Kidney (tissue), 14 donors: ENCODE data around the gene PHYHD1. TPM values are rescaled to one million over a fixed set of nuclear protein-coding genes. Genes with fewer than 3 reads are reported as not detected.
A peak's percentile ranks its signal among the peaks of the same experiment; 100 is the strongest.

Experiments used
- DNase-seq, 5 donors: peaks; one replicate each; pipeline ENCODE4 v3.0.0-alpha.2; 2013 to 2020
- FAIRE-seq: peaks from 2 replicates; lab custom pipeline; 2012; peaks lifted over from hg19 to GRCh38; lab: Jason Lieb, UNC
- H3K27ac ChIP-seq, 2 donors: one replicate each; pipeline ENCODE4 v1.7.0; 2013; ENCODE audit warnings: low read depth in 2 of 2, low read length in 2 of 2, inconsistent platforms in 1 of 2
- H3K27me3 ChIP-seq: one replicate; pipeline ENCODE4 v1.7.1; 2013; ENCODE audit warnings: low read length, inconsistent platforms; ENCODE audit not compliant: control insufficient read depth, insufficient read depth
- H3K36me3 ChIP-seq, 3 donors: one replicate each; pipeline versions ENCODE4 v1.7.0 to v1.7.1; 2013; ENCODE audit warnings: low read length in 3 of 3, control low read depth in 1 of 3, inconsistent platforms in 1 of 3; ENCODE audit not compliant: insufficient read depth in 3 of 3, control insufficient read depth in 2 of 3
- H3K4me1 ChIP-seq, 3 donors: one replicate each; pipeline versions ENCODE4 v1.7.0 to v1.7.1; 2013; ENCODE audit warnings: low read length in 3 of 3, inconsistent platforms in 1 of 3, low read depth in 1 of 3; ENCODE audit not compliant: control insufficient read depth in 2 of 3, insufficient read depth in 2 of 3
- H3K4me3 ChIP-seq, 3 donors: one replicate each; pipeline versions ENCODE4 v1.7.0 to v1.8.1; 2013; ENCODE audit warnings: low read length in 3 of 3, control low read depth in 1 of 3, inconsistent platforms in 1 of 3
- H3K9ac ChIP-seq, 3 donors: one replicate each; pipeline versions ENCODE4 v1.7.0 to v1.7.1; 2013; ENCODE audit warnings: low read length in 3 of 3, control low read depth in 1 of 3, inconsistent platforms in 1 of 3
- H3K9me3 ChIP-seq, 3 donors: one replicate each; pipeline versions ENCODE4 v1.7.0 to v1.7.1; 2013; ENCODE audit warnings: low read length in 3 of 3, control low read depth in 1 of 3, inconsistent platforms in 1 of 3; ENCODE audit not compliant: control insufficient read depth in 2 of 3, insufficient read depth in 1 of 3
- intact Hi-C: fragments of 100-400 bp; cut with DNase I; formaldehyde crosslinking; loops from one replicate; pipeline ENCODE4 v1.11.1; 2022
- polyA plus RNA-seq: library from polyadenylated mRNA; stranded (reverse); fragments of 350-450 nt; fragmentation: Illumina TruSeq; extraction: RNeasy Lipid Tissue Mini Kit (QIAGEN cat#74804); gene quantifications from one replicate; pipeline ENCODE4 v1.2.3, GENCODE V29; 2014; ENCODE audit warnings: low read depth, low replicate concordance; ENCODE audit not compliant: insufficient read depth
- total RNA-seq: library from RNA; stranded (reverse); fragmentation: NEBNext Ultra II Directional; extraction: Animal tissue kit (Norgen Biotek cat#: 25700); gene quantifications from one replicate; pipeline ENCODE4 v1.2.1, GENCODE V29; 2021
- TF ChIP-seq, protein P1 (sequence below): IDR thresholded peaks from 3 replicates; pipeline ENCODE4 v1.5.1; 2012; ENCODE audit warnings: mild to moderate bottlenecking, moderate library complexity, borderline replicate concordance; ENCODE audit not compliant: insufficient read depth; ENCODE audit errors: extremely low read depth
- donor health status: control.
- donor health status: control.
- donor health status: control.
- donor health status: control.
- donor health status: control.
- donor health status: DM: yes; HTN: yes; CAD: no.
- donor health status: Normal renal cell carcinoma (clear cell type).

The PHYHD1 gene
- total and polyA plus RNA-seq, 2 donors from 2014 or later: 59.0 to 122 TPM

DNA sequence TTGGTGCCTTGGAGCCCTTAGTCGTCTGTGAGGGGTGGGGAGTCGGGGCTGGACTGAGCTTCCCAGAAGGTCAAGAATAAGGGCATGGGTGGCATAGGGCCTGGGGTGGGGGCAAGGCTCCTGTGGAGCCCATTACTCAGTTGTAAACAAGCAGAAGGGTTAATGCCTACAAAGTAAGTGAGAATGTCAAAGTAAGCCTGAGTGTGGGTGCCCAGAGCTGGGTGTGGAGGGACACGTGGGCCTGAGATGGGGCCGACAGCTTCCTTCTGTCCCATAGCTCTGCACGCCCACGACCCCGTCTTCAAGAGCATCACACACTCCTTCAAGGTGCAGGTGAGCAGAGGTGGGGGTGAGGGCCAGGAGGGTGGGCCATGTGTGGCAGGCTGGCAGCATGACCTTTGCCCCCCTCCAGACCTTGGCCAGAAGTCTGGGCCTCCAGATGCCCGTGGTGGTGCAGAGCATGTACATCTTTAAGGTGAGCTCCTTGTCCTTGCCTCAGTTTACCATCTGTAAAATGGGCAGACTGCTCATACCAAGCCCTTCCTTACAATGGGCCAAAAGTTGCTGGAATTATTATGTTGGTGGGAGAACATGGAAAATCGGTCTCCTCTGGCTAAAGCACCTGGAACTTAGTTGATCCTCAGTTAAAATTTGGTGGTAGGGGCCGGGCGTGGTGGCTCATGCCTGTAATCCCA, 15.5 kb downstream of the PHYHD1 start:
- intact Hi-C loops: no loop called here
- Histone ChIP-seq H3K27ac (no peak overlapping the region), H3K9me3 (no peaks in the 10 kb centered on the region), H3K36me3 (no peaks in the 10 kb centered on the region), H3K4me1 (peaks cover 0 to 3% (median 0%) of the 10 kb centered on the region in 3 donors), H3K9ac (no peak overlapping the region), H3K27me3 (no peaks in the 10 kb centered on the region), H3K4me3 (no peak overlapping the region)
- peak in 2 of 5 donors; percentile 31 to 56 for DNase-seq
- FAIRE-seq: no peak
- TF ChIP-seq, protein P1, sequence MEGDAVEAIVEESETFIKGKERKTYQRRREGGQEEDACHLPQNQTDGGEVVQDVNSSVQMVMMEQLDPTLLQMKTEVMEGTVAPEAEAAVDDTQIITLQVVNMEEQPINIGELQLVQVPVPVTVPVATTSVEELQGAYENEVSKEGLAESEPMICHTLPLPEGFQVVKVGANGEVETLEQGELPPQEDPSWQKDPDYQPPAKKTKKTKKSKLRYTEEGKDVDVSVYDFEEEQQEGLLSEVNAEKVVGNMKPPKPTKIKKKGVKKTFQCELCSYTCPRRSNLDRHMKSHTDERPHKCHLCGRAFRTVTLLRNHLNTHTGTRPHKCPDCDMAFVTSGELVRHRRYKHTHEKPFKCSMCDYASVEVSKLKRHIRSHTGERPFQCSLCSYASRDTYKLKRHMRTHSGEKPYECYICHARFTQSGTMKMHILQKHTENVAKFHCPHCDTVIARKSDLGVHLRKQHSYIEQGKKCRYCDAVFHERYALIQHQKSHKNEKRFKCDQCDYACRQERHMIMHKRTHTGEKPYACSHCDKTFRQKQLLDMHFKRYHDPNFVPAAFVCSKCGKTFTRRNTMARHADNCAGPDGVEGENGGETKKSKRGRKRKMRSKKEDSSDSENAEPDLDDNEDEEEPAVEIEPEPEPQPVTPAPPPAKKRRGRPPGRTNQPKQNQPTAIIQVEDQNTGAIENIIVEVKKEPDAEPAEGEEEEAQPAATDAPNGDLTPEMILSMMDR: no peak

DNA sequence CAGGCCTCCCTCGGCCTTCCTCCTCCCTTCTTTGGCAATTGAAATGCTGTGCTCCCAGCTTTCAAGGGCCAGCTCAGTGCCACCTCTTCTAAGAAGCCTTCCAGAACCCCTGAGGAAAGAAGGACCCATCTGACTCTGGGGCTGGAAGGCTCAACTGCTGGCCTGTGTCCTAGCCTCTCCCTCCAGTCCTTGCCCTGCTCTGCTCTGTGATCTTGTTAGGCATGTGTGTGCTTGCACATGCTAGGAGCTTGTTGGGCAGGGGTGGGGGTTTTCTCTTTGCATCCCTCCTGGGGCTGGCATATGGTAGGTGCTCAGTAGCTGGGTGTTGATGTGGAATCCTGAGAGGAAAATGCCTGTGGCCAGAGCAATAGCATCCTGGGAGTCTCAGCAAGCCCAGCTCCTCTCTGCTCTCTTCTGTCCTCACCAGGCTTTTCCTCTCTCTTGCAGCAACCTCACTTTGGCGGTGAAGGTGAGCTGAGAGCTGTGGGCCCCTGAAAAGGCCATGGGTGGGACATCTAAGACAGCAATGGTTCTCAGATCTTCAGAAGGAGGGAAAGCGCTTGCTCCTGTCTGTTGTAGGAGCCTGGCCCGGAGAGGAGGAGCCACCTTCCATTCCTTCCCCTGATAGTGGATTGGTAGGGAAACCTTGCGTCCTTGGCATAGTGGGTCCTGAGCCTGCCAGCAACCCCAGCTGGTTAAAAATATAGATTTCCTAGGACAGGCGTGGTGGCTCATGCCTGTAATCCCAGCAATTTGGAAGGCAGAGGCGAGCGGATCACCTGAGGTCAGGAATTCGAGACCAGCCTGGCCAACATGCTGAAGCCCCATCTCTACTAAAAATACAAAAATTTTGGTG, 16.8 kb downstream of the PHYHD1 start:
- Histone ChIP-seq H3K36me3 (no peaks in the 10 kb centered on the region), H3K27me3 (no peaks in the 10 kb centered on the region), H3K9ac (no peak overlapping the region), H3K27ac (no peak overlapping the region), H3K4me1 (peaks cover 0 to 6% (median 0%) of the 10 kb centered on the region in 3 donors), H3K4me3 (no peak overlapping the region), H3K9me3 (no peaks in the 10 kb centered on the region)
- intact Hi-C loops: no loop called here
- TF ChIP-seq, protein P1: no peak
- no peak for FAIRE-seq
- DNase-seq: peak in 2 of 5 donors; percentile 11 to 41

DNA sequence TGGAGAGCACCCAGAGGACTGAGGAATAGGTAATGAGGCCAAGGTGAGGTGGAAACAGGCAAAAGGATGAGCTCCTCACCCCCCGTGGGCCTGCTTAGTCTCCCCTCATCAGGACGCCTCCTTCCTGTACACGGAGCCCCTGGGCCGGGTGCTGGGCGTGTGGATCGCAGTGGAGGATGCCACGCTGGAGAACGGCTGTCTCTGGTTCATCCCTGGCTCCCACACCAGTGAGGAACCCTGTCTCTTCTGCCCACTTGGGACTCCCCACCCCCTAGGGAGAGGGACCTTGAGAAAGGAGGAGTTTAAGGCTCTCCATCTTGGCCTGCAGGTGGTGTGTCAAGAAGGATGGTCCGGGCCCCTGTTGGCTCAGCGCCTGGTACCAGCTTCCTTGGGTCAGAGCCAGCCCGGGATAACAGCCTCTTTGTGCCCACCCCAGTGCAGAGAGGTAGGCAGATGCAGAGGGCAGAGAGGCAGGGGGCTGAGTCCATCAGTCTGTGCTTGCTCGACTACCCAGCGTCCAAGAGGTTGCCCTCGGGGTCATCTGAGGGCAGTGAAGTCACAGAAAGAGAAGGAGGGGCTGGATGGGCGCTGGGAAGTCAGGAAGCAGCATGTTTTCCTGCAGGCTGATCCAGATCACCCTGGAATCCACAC, 19.6 kb downstream of the PHYHD1 start:
- no peaks in the 10 kb centered on the region for H3K9me3 ChIP-seq
- peak in 1 of 5 donors; percentile 63 for DNase-seq
- peaks cover 0 to under 1% (median 0%) of the 10 kb centered on the region in 3 donors for H3K36me3 ChIP-seq
- H3K4me1 ChIP-seq: peaks cover 0 to 8% (median 4%) of the 10 kb centered on the region in 3 donors
- TF ChIP-seq, protein P1: no peak
- no peak for FAIRE-seq
- no peak overlapping the region for H3K9ac ChIP-seq
- intact Hi-C loops: no loop called here
- H3K4me3 ChIP-seq: no peak overlapping the region
- no peaks in the 10 kb centered on the region for H3K27me3 ChIP-seq
- H3K27ac ChIP-seq: peak overlapping the region in 1 of 2 donors; percentile 14
